ENCODE measurements around the gene SPRR1B. TPM values are rescaled to one million over a fixed set of nuclear protein-coding genes. Genes with fewer than 3 reads are reported as not detected.

Gene SPRR1B
- total and polyA plus RNA-seq, 9 of the 15 experiments (the other 6 are each of a cell fraction or from before 2014, with no cell fraction given) = not detected

GRCh38 chr1:153040950-153041631 lies 10.1 kb downstream of the SPRR1B start, which contains the start of gene SPRR2D (continued):
- TF ChIP-seq E2F8 (IDR thresholded peaks at IDR 0.05; ENCODE audit: low read depth, partially characterized antibody) (no peak), ZC3H8 (IDR thresholded peaks at IDR 0.05) (no peak), ZFP30 (CRISPR knock-in tag; IDR thresholded peaks at IDR 0.05; ENCODE audit: borderline replicate concordance) (no peak), KAT8 (IDR thresholded peaks at IDR 0.05; ENCODE audit: low read depth) (no peak), ID3 (CRISPR knock-in tag; IDR thresholded peaks at IDR 0.05) (no peak), ID3 (tag; IDR thresholded peaks at IDR 0.05) (no peak), HLTF (IDR thresholded peaks at IDR 0.05) (no peak), NR0B1 (IDR thresholded peaks at IDR 0.05; ENCODE audit: partially characterized antibody) (no peak), ZNF398 (CRISPR knock-in tag; IDR thresholded peaks at IDR 0.05) (no peak), CTCFL (IDR thresholded peaks at IDR 0.05; ENCODE audit: borderline replicate concordance, insufficient read depth, low read depth, low read length, poor library complexity, severe bottlenecking) (no peak), HES1 (IDR thresholded peaks at IDR 0.05; ENCODE audit: low read depth) (no peak), SUPT5H (IDR thresholded peaks at IDR 0.05) (no peak), CEBPG (CRISPR knock-in tag; IDR thresholded peaks at IDR 0.05) (no peak), CEBPG (tag; conservative IDR thresholded peaks at IDR 0.05 in 1 of 2, IDR thresholded peaks at IDR 0.05 in 1 of 2) (peak in 1 of 2 experiments; percentile 84; a peak in 2 of 4 replicates), ZEB2 (IDR thresholded peaks at IDR 0.05) (0 out of 2 replicates have a peak, but pooled peaks have one; percentile 49), ILK (tag; IDR thresholded peaks at IDR 0.05; ENCODE audit: borderline replicate concordance, low read depth) (no peak), ELF2 (CRISPR knock-in tag; IDR thresholded peaks at IDR 0.05) (no peak), ZNF77 (CRISPR knock-in tag; IDR thresholded peaks at IDR 0.05) (no peak)
